ENCODE measurements around the gene MYRIP.
A peak's percentile ranks its signal among the peaks of the same experiment; 100 is the strongest.
"Not testable (repeated sequence)": the region's sequence is repeated elsewhere in the genome, so short reads cannot be mapped to it uniquely, and the experiment has no call there.

Gene MYRIP

GRCh38 chr3:40247714-40248454 lies 438.5 kb downstream of the MYRIP start:
- no peak for DNase-seq

GRCh38 chr3:40248591-40248990 lies 439.2 kb downstream of the MYRIP start:
- DNase-seq = no peak

- DNase-seq = no peak
Measured at GRCh38 chr3:40249168-40249567, 439.8 kb downstream of the MYRIP start.

- DNase-seq = no peak
Measured at GRCh38 chr3:40254491-40254890, 445.1 kb downstream of the MYRIP start.

GRCh38 chr3:40254891-40255290 lies 445.5 kb downstream of the MYRIP start:
- DNase-seq = no peak

- DNase-seq = no peak
Measured at GRCh38 chr3:40255532-40255931, 446.1 kb downstream of the MYRIP start.

- no peak for DNase-seq
Measured at GRCh38 chr3:40258064-40258463, 448.7 kb downstream of the MYRIP start.

GRCh38 chr3:40258555-40258954 lies 449.1 kb downstream of the MYRIP start:
- peak; percentile 5 to 11 for DNase-seq

GRCh38 chr3:40262331-40262730 lies 452.9 kb downstream of the MYRIP start:
- no peak for DNase-seq

GRCh38 chr3:40264451-40264850 lies 455.0 kb downstream of the MYRIP start:
- no peak for DNase-seq

GRCh38 chr3:40265181-40265580 lies 455.8 kb downstream of the MYRIP start:
- no peak for DNase-seq

GRCh38 chr3:40267937-40268724 lies 458.7 kb downstream of the MYRIP start:
- DNase-seq = no peak

GRCh38 chr3:40268802-40269524 lies 459.6 kb downstream of the MYRIP start:
- DNase-seq = no peak

- DNase-seq = peak; percentile 13 to 43
Measured at GRCh38 chr3:40278791-40279190, 469.4 kb downstream of the MYRIP start.

GRCh38 chr3:40281995-40282394 lies 472.6 kb downstream of the MYRIP start:
- DNase-seq = no peak

- DNase-seq = not testable (repeated sequence)
Measured at GRCh38 chr3:40283057-40283456, 473.6 kb downstream of the MYRIP start.

- no peak for DNase-seq
Measured at GRCh38 chr3:40287248-40287647, 477.8 kb downstream of the MYRIP start.

GRCh38 chr3:40290396-40290795 lies 481.0 kb downstream of the MYRIP start:
- DNase-seq = no peak

- DNase-seq = no peak
Measured at GRCh38 chr3:40291471-40291870, 482.1 kb downstream of the MYRIP start.

GRCh38 chr3:40292637-40293349 lies 483.4 kb downstream of the MYRIP start:
- DNase-seq = no peak

GRCh38 chr3:40294434-40294833 lies 485.0 kb downstream of the MYRIP start:
- no peak for DNase-seq

GRCh38 chr3:40298075-40298474 lies 488.7 kb downstream of the MYRIP start:
- no peak for DNase-seq

GRCh38 chr3:40299130-40299720 lies 489.8 kb downstream of the MYRIP start:
- no peak for DNase-seq
